Suprapubic skin (tissue), 4 donors: ENCODE data around the gene BAHD1. TPM values are rescaled to one million over a fixed set of nuclear protein-coding genes. Genes with fewer than 3 reads are reported as not detected.

Experiments
- DNase-seq, 2 donors: peaks; one replicate each; pipeline ENCODE4 v3.0.0-alpha.2; 2019; ENCODE audit warnings: low spot score in 2 of 2
- H3K27ac ChIP-seq: fragments of 200-600 bp; sonication (generic); one replicate; pipeline ENCODE4 v1.5.1; 2019
- H3K27me3 ChIP-seq: fragments of 200-600 bp; sonication (generic); one replicate; pipeline ENCODE4 v1.5.1; 2019
- H3K36me3 ChIP-seq: fragments of 200-600 bp; sonication (generic); one replicate; pipeline ENCODE4 v1.5.1; 2019
- H3K4me1 ChIP-seq: fragments of 200-600 bp; sonication (generic); one replicate; pipeline ENCODE4 v1.5.1; 2019
- H3K4me3 ChIP-seq: fragments of 200-600 bp; sonication (generic); one replicate; pipeline ENCODE4 v1.5.1; 2019; ENCODE audit warnings: mild to moderate bottlenecking
- H3K9me3 ChIP-seq: fragments of 200-600 bp; sonication (generic); one replicate; pipeline ENCODE4 v1.5.1; 2019
- CTCF ChIP-seq, 2 donors: fragments of 200-600 bp in 1 of 2; fragments of 450-650 bp in 1 of 2; sonication (generic) in 1 of 2; IDR thresholded peaks; one replicate each; pipeline ENCODE4 v1.5.1; 2016 to 2019; ENCODE audit warnings: antibody characterized with exemption in 2 of 2, mild to moderate bottlenecking in 1 of 2, moderate library complexity in 1 of 2
- EP300 ChIP-seq: sonication (generic); formaldehyde crosslinking; IDR thresholded peaks from one replicate; pipeline ENCODE4 v1.6.1; 2017; ENCODE audit warnings: antibody characterized with exemption
- POLR2A ChIP-seq, 2 donors: fragments of 450-650 bp; IDR thresholded peaks; one replicate each; pipeline ENCODE4 v1.6.1; 2017; ENCODE audit warnings: antibody characterized with exemption in 2 of 2, mild to moderate bottlenecking in 2 of 2, moderate library complexity in 2 of 2
- POLR2AphosphoS5 ChIP-seq, 3 donors: sonication (generic); formaldehyde crosslinking; IDR thresholded peaks; one replicate each; pipeline ENCODE4 v1.6.1; 2017; ENCODE audit warnings: antibody characterized with exemption in 3 of 3
- WGBS: methylation state at CpG from one replicate; pipeline ENCODE4 v1.1.5; 2018; 5-methylcytosine and 5-hydroxymethylcytosine counted together
- total RNA-seq, 4 donors: library from RNA; depleted of rRNA; stranded (reverse); fragments of >200 nt; gene quantifications; one replicate each; pipeline ENCODE4 v1.1.0, GENCODE V29; 2016

BAHD1 gene
- total RNA-seq, 4 donors from 2014 or later: 16.8 to 24.6 (median 19.2) TPM

GRCh38 chr15:40500568-40501330 is 60.0 kb downstream of the BAHD1 start:
- TF ChIP-seq CTCF (IDR thresholded peaks at IDR 0.05): no peak
- TF ChIP-seq POLR2A (IDR thresholded peaks at IDR 0.05): no peak
- TF ChIP-seq POLR2AphosphoS5 (IDR thresholded peaks at IDR 0.05): no peak
- no peak for TF ChIP-seq EP300
- no peak for DNase-seq
- no peaks in the 10 kb centered on the region for H3K36me3 ChIP-seq
- no peaks in the 10 kb centered on the region for H3K27me3 ChIP-seq
- 85% methylated on average over 4 of the region's 4 CpGs for WGBS
- no peaks in the 10 kb centered on the region for H3K4me1 ChIP-seq
- no peaks in the 10 kb centered on the region for H3K9me3 ChIP-seq
- H3K4me3 ChIP-seq: no peak overlapping the region
- H3K27ac ChIP-seq: no peak overlapping the region

GRCh38 chr15:40501487-40501886 is 60.7 kb downstream of the BAHD1 start:
- DNase-seq: no peak
- H3K27me3 ChIP-seq: no peaks in the 10 kb centered on the region
- 84% methylated on average over 6 of the region's 6 CpGs for WGBS
- no peaks in the 10 kb centered on the region for H3K4me1 ChIP-seq
- H3K27ac ChIP-seq: no peak overlapping the region
- no peak for TF ChIP-seq EP300
- TF ChIP-seq POLR2AphosphoS5 (IDR thresholded peaks at IDR 0.05): no peak
- no peak overlapping the region for H3K4me3 ChIP-seq
- no peaks in the 10 kb centered on the region for H3K36me3 ChIP-seq
- no peaks in the 10 kb centered on the region for H3K9me3 ChIP-seq

GRCh38 chr15:40506964-40507571 is 66.3 kb downstream of the BAHD1 start:
- Histone ChIP-seq H3K4me1 (peaks cover 26% of the 10 kb centered on the region), H3K4me3 (peak overlapping the region; percentile 41), H3K9me3 (no peaks in the 10 kb centered on the region), H3K27me3 (no peaks in the 10 kb centered on the region), H3K36me3 (no peaks in the 10 kb centered on the region), H3K27ac (no peak overlapping the region)
- TF ChIP-seq EP300: no peak
- TF ChIP-seq CTCF (IDR thresholded peaks at IDR 0.05): peak in 1 of 2 donors; percentile 70
- 3% methylated on average over 20 of the region's 30 CpGs for WGBS
- peak; percentile 78 to 84 for DNase-seq

- no peak overlapping the region for H3K27ac ChIP-seq
- DNase-seq: no peak
- H3K36me3 ChIP-seq: no peaks in the 10 kb centered on the region
- H3K4me3 ChIP-seq: no peak overlapping the region
- no peaks in the 10 kb centered on the region for H3K27me3 ChIP-seq
- TF ChIP-seq EP300 (no peak), POLR2AphosphoS5 (IDR thresholded peaks at IDR 0.05) (no peak), CTCF (IDR thresholded peaks at IDR 0.05) (no peak), POLR2A (IDR thresholded peaks at IDR 0.05) (no peak)
- no peaks in the 10 kb centered on the region for H3K9me3 ChIP-seq
- WGBS: 86% methylated on average over 1 of the region's 1 CpG
- H3K4me1 ChIP-seq: peaks cover 28% of the 10 kb centered on the region
Measured at GRCh38 chr15:40508216-40508615, 67.5 kb downstream of the BAHD1 start.

- no peak overlapping the region for H3K27ac ChIP-seq
- no peak for DNase-seq
- peaks cover 28% of the 10 kb centered on the region for H3K4me1 ChIP-seq
- H3K9me3 ChIP-seq: no peaks in the 10 kb centered on the region
- WGBS: 62% methylated on average over 2 of the region's 2 CpGs
- TF ChIP-seq CTCF (IDR thresholded peaks at IDR 0.05): no peak
- no peak for TF ChIP-seq POLR2AphosphoS5 (IDR thresholded peaks at IDR 0.05)
- TF ChIP-seq EP300: no peak
- no peak for TF ChIP-seq POLR2A (IDR thresholded peaks at IDR 0.05)
- H3K4me3 ChIP-seq: no peak overlapping the region
- no peaks in the 10 kb centered on the region for H3K27me3 ChIP-seq
- no peaks in the 10 kb centered on the region for H3K36me3 ChIP-seq
Measured at GRCh38 chr15:40510201-40510600, 69.4 kb downstream of the BAHD1 start.
